NT2/D1 (cell line): ENCODE results near the gene LRCOL1.

Source experiments
- SUZ12 ChIP-seq: IDR thresholded peaks from 2 replicates; pipeline ENCODE4 v1.6.1; 2011; ENCODE audit not compliant: insufficient read length, insufficient read depth; ENCODE audit errors: extremely low read depth
- YY1 ChIP-seq: IDR thresholded peaks from 2 replicates; pipeline ENCODE4 v1.6.1; 2011; ENCODE audit not compliant: insufficient read length, insufficient read depth
- ZNF274 ChIP-seq: IDR thresholded peaks from 2 replicates; pipeline ENCODE4 v1.6.1; 2011; ENCODE audit warnings: mild to moderate bottlenecking, low read depth, low read length

- TF ChIP-seq ZNF274 (no peak), YY1 (no peak), SUZ12 (no peak)
These were observed 5.2 kb upstream of the LRCOL1 start for GRCh38 chr12:132615579-132616038.
